Thyroid gland (tissue), 4 donors: ENCODE data around the gene NUBP2.

Source experiments
- CTCF ChIP-seq, 6 experiments: fragments of 200-600 bp in 3 of 6; fragments of 450-650 bp in 3 of 6; sonication (generic) in 3 of 6; IDR thresholded peaks; one replicate each; pipeline ENCODE4 v1.5.1; 2016 to 2019; ENCODE audit warnings: antibody characterized with exemption in 6 of 6, mild to moderate bottlenecking in 2 of 6, inconsistent platforms in 1 of 6, moderate library complexity in 1 of 6
- POLR2A ChIP-seq, 2 donors: fragments of 450-650 bp; IDR thresholded peaks; one replicate each; pipeline ENCODE4 v1.6.1; 2017; ENCODE audit warnings: antibody characterized with exemption in 2 of 2, mild to moderate bottlenecking in 2 of 2, moderate library complexity in 1 of 2

DNA sequence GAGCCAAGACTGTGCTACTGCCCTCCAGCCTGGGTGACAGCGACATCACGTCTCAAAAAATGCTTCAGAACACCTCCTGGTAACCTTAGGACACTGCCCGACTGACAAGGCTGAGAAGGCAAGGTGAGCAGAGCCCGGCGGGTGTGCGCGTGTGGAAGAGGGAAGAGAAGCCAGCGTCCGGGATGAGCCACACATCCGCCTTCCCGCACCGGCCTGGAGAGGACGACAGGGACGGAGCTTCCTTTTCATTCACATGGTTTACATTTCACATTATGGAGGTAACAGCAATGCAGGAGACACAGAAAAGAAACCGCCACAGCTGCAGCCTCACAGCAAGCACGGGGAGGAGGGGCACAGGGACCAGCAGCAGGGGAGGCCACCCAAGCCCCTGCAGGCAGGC lies 27.3 kb downstream of the NUBP2 start:
- TF ChIP-seq CTCF (IDR thresholded peaks at IDR 0.05) = no peak
- no peak for TF ChIP-seq POLR2A (IDR thresholded peaks at IDR 0.05)
